Caco-2 (cell line): Measurements from ENCODE around the gene TMEM117. TPM values are rescaled to one million over a fixed set of nuclear protein-coding genes. Genes with fewer than 3 reads are reported as not detected.
"Not testable (repeated sequence)": the region's sequence is repeated elsewhere in the genome, so short reads cannot be mapped to it uniquely, and the experiment has no call there.

Experiments
- BruUV-seq: library from RNA; stranded (reverse); fragments of 400-500 nt; replicated peaks from 2 replicates; lab custom pipeline; 2021; lab: Mats Ljungman, UMichigan
- CTCF ChIA-PET: fragments of 300-600 bp; sonication (Branson Sonifier 250); formaldehyde crosslinking; loops from one replicate; lab custom pipeline; 2022; ENCODE audit warnings: antibody characterized with exemption; lab: Charles Lee
- POLR2A ChIA-PET: fragments of 300-600 bp; sonication (Branson Sonifier 250); formaldehyde crosslinking; loops from one replicate; lab custom pipeline; 2022; ENCODE audit warnings: antibody characterized with exemption; lab: Charles Lee
- DNase-seq, 2 experiments: peaks; one replicate each; pipeline versions ENCODE4 v3.0.0 to v3.0.0-alpha.2; 2020 to 2022
- H3K27me3 ChIP-seq: replicated peaks from 2 replicates; pipeline ENCODE4 v1.6.0; 2011; ENCODE audit warnings: low read length; ENCODE audit not compliant: control insufficient read depth, insufficient read depth
- H3K36me3 ChIP-seq: 2 replicates; pipeline ENCODE4 v1.5.1; 2011; ENCODE audit warnings: low read length; ENCODE audit not compliant: control insufficient read depth, insufficient read depth
- H3K4me1 ChIP-seq: fragments of 250-450 bp; sonication (Bioruptor Pico); 2 replicates; pipeline ENCODE4 v1.5.1; 2020; ENCODE audit warnings: mild to moderate bottlenecking
- H3K4me3 ChIP-seq: 2 replicates; pipeline ENCODE4 v1.5.1; 2011; ENCODE audit warnings: low read depth, mild to moderate bottlenecking, control low read depth, low read length
- H3K9me3 ChIP-seq: fragments of 250-450 bp; sonication (Bioruptor Pico); 2 replicates; pipeline ENCODE4 v1.5.1; 2020; ENCODE audit warnings: mild to moderate bottlenecking, moderate library complexity
- H3K27ac Mint-ChIP-seq: one replicate; pipeline ENCODE4 v1.8.0; 2022; ENCODE audit warnings: mixed read lengths; ENCODE audit not compliant: unreplicated experiment
- H3K27me3 Mint-ChIP-seq: one replicate; pipeline ENCODE4 v1.8.0; 2022; ENCODE audit warnings: mixed read lengths; ENCODE audit not compliant: insufficient read depth, unreplicated experiment
- H3K36me3 Mint-ChIP-seq: one replicate; pipeline ENCODE4 v1.8.0; 2022; ENCODE audit warnings: mild to moderate bottlenecking, mixed read lengths; ENCODE audit not compliant: insufficient read depth, unreplicated experiment
- H3K4me1 Mint-ChIP-seq: one replicate; pipeline ENCODE4 v1.8.0; 2022; ENCODE audit warnings: low read depth, mixed read lengths; ENCODE audit not compliant: unreplicated experiment
- H3K4me3 Mint-ChIP-seq: one replicate; pipeline ENCODE4 v1.8.0; 2022; ENCODE audit warnings: mild to moderate bottlenecking, moderate library complexity, mixed read lengths; ENCODE audit not compliant: unreplicated experiment
- H3K9me3 Mint-ChIP-seq: one replicate; pipeline ENCODE4 v1.8.0; 2022; ENCODE audit warnings: mixed read lengths; ENCODE audit not compliant: unreplicated experiment
- CTCF ChIP-seq, 2 experiments: fragments of 200-600 bp in 1 of 2; IDR thresholded peaks; 1 replicate in 1 of 2; 2 replicates in 1 of 2; pipeline versions ENCODE4 v1.5.1 to v1.8.0; 2011 to 2022; ENCODE audit warnings: antibody characterized with exemption in 1 of 2, control low read depth in 1 of 2, inconsistent platforms in 1 of 2, low read depth in 1 of 2, low read length in 1 of 2, mild to moderate bottlenecking in 1 of 2, moderate library complexity in 1 of 2; ENCODE audit not compliant: insufficient read depth in 1 of 2, severe bottlenecking in 1 of 2, unreplicated experiment in 1 of 2
- intact Hi-C: fragments of 100-400 bp; cut with micrococcal nuclease; formaldehyde crosslinking; loops from one replicate; pipeline ENCODE4 v1.10.0; 2022; ENCODE audit not compliant: unreplicated experiment
- total RNA-seq: library from RNA; stranded (reverse); gene quantifications from 2 replicates; pipeline ENCODE4 v1.2.3, GENCODE V29; 2022

Gene TMEM117
- total RNA-seq, 1 experiment from 2014 or later, result 34.1 TPM

- CTCF ChIA-PET, result no interaction called here
Measured at GRCh38 chr12:44026046-44026445, 190.2 kb downstream of the TMEM117 start.

GRCh38 chr12:44026926-44027325, 191.0 kb downstream of the TMEM117 start:
- H3K9me3 Mint-ChIP-seq, result not testable (repeated sequence)

More at GRCh38 chr12:44026046-44026445, 190.2 kb downstream of the TMEM117 start:
- peaks cover 9% of the 10 kb centered on the region for H3K4me1 Mint-ChIP-seq
- POLR2A ChIA-PET, result no interaction called here
- H3K36me3 ChIP-seq, result no peaks in the 10 kb centered on the region
- intact Hi-C loops, result no loop called here
- peaks cover 21% of the 10 kb centered on the region for H3K4me1 ChIP-seq
- no peak for DNase-seq
- no peak overlapping the region for H3K27ac Mint-ChIP-seq
- H3K36me3 Mint-ChIP-seq, result no peaks in the 10 kb centered on the region
- H3K27me3 Mint-ChIP-seq, result no peaks in the 10 kb centered on the region
- no peaks in the 10 kb centered on the region for H3K9me3 Mint-ChIP-seq
- no peak overlapping the region for H3K4me3 Mint-ChIP-seq
- H3K27me3 ChIP-seq, result no peaks in the 10 kb centered on the region
- BruUV-seq, result no TSS peak
- H3K4me3 ChIP-seq, result no peak overlapping the region
- no peaks in the 10 kb centered on the region for H3K9me3 ChIP-seq
- no peak for TF ChIP-seq CTCF (IDR thresholded peaks at IDR 0.05; ENCODE audit: insufficient read depth in 1 of 2, low read depth in 1 of 2, low read length in 1 of 2, severe bottlenecking in 1 of 2, unreplicated experiment in 1 of 2)

GRCh38 chr12:44029194-44029593, 193.3 kb downstream of the TMEM117 start:
- H3K4me3 Mint-ChIP-seq, result no peak overlapping the region
- no peaks in the 10 kb centered on the region for H3K9me3 Mint-ChIP-seq
- H3K27ac Mint-ChIP-seq, result no peak overlapping the region
- Histone ChIP-seq H3K27me3 (no peaks in the 10 kb centered on the region), H3K36me3 (no peaks in the 10 kb centered on the region), H3K4me1 (peaks cover 11% of the 10 kb centered on the region; the same call in 1 of the 2 replicates), H3K9me3 (no peaks in the 10 kb centered on the region), H3K4me3 (no peak overlapping the region)
- TF ChIP-seq CTCF (IDR thresholded peaks at IDR 0.05; ENCODE audit: insufficient read depth in 1 of 2, low read depth in 1 of 2, low read length in 1 of 2, severe bottlenecking in 1 of 2, unreplicated experiment in 1 of 2), result no peak
- CTCF ChIA-PET, result interaction anchor here (1.3 kb wide), 1 partner anchor 14 kb away, joined by 3 read pairs; no protein-coding TSS in a partner anchor
- BruUV-seq, result no TSS peak
- no peaks in the 10 kb centered on the region for H3K36me3 Mint-ChIP-seq
- POLR2A ChIA-PET, result no interaction called here
- H3K27me3 Mint-ChIP-seq, result no peaks in the 10 kb centered on the region
- H3K4me1 Mint-ChIP-seq, result no peaks in the 10 kb centered on the region
- intact Hi-C loops, result no loop called here
- DNase-seq, result no peak

More at GRCh38 chr12:44026926-44027325, 191.0 kb downstream of the TMEM117 start:
- CTCF ChIA-PET, DNase-seq, H3K36me3 ChIP-seq, H3K36me3 Mint-ChIP-seq, H3K4me3 Mint-ChIP-seq, H3K9me3 ChIP-seq, H3K4me1 Mint-ChIP-seq, H3K27me3 ChIP-seq, POLR2A ChIA-PET, H3K27ac Mint-ChIP-seq, intact Hi-C loops, H3K27me3 Mint-ChIP-seq, H3K4me3 ChIP-seq, BruUV-seq: not testable (repeated sequence)
- H3K4me1 ChIP-seq, result peaks cover 12% of the 10 kb centered on the region
